Fibroblast of skin of right quadriceps (primary cell): ENCODE data around the gene RETSAT.

ENCODE experiments used
- DNase-seq: peaks from one replicate; pipeline ENCODE4 v3.0.0-alpha.2; 2013

The RETSAT gene

GRCh38 chr2:85354286-85355072 lies at the start of gene RETSAT, which contains the start of gene ELMOD3:
TSS of gene RETSAT (minus strand) at chr2:85354528. CDS start at chr2:85354507, 21 bp downstream.
TSS of gene ELMOD3 (plus strand) at chr2:85354769. CDS start at chr2:85357199, 2,430 bp downstream.
- DNase-seq: peak; percentile 100

GRCh38 chr2:85401844-85402243 lies 47.5 kb upstream of the RETSAT start:
- DNase-seq: no peak

DNA sequence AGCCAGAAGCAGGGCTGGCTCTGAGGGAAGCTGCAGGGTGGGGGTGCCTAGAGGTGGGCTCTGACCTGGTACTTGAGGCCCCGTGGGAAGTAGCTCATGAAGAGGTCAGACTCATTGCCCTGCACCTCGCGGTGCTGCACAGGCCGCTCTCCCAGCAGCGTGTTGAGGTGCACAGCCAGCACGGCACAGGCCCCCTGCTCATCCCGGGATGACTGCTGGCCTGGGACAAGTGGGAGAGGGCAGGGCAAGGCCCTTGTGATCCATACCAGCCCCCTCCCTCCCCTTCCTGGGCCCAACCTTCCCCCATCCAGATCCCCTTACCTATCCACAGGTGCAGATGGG lies 47.1 kb upstream of the RETSAT start:
- no peak for DNase-seq

DNA sequence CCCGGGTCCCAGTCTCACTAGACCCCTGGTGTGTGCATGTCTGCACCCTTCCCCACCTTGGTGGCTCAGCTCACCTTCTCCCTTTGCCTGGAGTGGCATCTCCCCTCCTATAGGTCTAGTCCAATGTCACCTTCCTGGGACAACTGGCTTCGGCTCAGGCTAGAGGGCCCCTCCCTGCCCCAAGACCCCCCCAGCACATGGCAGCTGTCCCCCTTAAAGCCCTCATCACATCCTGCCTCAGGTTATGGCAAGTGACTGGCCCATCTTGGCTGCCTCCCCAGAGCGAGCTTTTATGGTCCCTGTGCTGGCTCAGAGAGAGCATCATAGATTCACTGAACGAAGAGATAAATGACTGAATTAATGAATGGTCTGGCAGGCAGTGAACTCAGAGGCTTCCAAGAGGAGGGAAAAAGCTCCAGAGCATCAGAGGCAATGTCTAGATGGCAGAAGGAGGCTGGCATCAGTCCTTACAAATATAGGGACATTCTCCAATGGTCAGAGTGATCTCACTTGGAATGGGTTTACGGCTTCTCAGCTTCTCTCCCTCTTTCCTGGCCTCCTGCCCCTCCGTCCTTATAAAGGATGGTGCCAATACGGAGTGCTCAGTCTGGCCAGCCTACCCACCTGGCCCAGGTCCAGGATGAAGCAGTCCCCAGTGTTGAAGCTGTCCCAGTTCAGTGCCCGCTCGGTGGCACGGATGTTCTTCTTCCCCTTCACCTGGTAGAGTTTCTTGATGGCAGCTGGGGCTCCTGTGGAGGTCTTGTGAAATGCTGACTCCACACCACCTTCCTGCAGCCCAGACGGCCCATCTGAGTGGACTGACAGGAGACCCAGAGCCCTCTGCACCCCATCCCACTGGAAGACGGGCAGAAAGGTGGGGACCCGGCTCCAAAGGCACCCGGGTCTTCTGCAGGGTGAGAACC lies 46.5 kb upstream of the RETSAT start:
- no peak for DNase-seq

GRCh38 chr2:85400023-85400422 lies 45.7 kb upstream of the RETSAT start:
- no peak for DNase-seq

GRCh38 chr2:85399183-85399455 lies 44.8 kb upstream of the RETSAT start:
- DNase-seq: no peak

GRCh38 chr2:85398426-85399182 lies 44.3 kb upstream of the RETSAT start:
- DNase-seq: no peak

DNA sequence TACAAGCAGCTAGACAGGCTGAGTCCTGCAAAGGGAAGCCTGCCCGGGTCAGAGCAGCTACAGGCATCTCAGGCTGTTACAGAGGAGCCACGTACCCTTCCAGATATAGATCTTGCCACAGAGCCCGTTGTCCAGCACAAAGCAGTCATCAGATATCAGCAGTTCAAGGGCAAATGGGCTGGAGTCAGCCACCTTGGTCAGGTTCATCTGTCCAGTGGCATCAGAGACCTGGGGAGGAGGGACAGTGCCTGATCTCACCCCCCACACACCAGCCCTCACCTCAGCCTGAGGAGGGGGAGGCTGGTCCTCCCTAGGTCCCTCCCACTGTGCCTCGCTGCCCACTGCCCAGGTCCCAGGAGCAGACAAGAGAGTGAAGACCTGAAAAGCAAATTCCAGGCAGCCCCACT lies 43.6 kb upstream of the RETSAT start:
- no peak for DNase-seq

DNA sequence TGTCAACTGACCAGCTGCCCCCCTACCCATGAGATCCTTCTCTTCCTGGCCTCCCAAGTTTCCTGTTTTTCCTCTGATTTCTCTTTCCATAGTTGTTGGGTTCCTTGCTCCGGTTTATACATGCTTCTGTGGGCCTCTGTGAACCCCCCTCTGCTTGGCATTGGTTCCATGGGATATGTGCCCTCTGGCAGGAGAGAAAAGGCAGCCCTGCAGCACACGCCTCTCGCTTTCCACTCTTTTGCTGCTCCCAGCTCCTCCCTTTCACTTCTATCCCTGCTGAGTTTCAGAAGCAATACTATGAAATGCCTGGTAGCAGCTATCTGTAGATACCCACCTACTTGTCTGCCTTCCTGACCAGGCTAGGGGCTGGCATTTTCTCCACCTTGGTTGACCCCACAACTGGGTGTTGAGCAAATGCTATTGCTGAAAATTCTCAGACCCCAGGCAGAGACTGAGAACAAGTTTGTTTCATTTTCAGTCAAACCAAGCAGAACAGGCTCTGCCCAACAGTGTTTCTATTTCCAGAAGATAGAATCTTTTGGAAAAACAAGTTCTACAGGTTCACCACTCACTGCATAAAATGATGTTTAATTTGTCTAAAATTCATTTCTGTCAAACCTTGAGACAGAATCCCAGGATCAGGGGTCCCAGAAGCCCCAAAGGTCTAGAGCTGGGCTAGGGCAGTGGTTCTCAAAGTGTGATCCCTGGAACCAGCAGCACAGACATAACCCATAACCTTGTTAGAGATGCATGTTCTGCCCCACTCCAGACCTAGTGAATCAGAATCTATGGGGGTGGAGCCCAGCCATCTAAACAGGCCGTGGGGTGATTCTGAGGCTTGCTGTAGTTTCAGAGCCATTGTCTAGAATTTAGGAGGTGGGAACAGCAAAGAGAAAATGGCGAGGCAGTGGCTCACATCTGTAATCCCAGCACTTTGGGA lies 42.5 kb upstream of the RETSAT start:
- no peak for DNase-seq

DNA sequence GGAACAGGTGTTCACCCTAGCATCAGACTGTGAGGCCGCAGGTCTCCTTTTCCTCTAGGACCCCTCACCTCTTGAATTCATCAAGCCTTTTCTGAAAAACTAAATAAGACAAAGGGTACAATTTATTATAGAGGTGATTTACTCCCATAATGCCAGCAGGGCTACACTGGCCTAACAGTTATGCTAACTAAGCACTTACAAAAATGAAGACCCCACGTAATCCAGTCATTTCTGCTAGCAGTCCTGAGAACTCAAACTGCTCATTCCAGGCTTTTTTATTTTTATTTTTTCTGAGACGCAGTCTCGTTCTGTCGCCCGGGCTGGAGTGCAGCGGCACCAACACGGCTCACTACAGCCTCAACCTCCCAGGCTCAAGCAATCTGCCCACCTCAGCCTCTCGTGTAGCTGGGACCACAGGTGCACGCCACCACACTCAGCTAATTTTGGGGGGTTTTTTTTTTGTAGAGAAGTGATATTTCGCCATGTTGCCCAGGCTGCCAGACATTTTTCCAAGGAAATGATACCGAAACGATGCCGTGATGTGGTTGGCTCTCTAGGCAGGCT lies 41.7 kb upstream of the RETSAT start:
- DNase-seq: no peak

GRCh38 chr2:85394976-85395375 lies 40.6 kb upstream of the RETSAT start:
- DNase-seq: no peak

DNA sequence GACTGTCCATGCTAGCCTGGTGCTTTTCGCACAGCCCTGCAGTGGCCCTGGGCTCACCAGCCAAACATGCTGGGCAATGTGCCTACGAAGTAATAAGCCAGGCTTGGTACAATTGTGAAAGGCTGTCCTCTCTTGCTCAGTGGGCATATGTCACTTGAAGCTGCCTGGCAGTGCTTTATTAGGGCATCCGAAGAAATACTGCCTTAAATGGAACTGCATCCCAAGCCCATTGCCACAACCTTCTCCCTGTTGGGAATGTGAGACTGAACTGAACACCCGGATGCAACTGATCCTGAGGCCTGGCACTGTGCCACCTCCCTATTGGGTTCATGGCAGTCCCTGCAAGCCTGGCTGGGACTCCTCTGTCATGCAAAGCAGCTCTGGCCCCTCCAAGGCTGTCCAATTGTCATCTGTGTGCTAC lies 39.9 kb upstream of the RETSAT start:
- DNase-seq: no peak

DNA sequence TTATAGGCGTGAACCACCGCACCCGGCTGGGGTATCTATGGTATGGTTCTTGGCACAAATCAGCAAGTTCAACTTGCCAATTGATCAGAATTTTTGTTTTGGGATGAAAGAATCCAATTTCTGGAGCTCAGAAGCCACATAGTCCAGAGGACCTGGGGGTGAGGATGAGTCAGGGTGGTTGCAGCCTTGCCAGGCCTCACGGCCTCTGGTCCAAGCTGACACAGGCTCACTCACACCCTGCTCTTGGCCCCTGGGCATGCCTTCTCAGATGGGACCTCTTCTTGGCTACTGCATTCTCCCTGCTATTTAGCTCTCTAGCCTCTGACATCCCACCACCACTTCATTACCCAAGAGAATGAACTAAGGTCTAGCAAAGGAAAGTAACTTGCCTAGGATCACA lies 39.5 kb upstream of the RETSAT start:
- DNase-seq: no peak

GRCh38 chr2:85390941-85391669 lies 36.8 kb upstream of the RETSAT start:
- DNase-seq: peak; percentile 25

DNA sequence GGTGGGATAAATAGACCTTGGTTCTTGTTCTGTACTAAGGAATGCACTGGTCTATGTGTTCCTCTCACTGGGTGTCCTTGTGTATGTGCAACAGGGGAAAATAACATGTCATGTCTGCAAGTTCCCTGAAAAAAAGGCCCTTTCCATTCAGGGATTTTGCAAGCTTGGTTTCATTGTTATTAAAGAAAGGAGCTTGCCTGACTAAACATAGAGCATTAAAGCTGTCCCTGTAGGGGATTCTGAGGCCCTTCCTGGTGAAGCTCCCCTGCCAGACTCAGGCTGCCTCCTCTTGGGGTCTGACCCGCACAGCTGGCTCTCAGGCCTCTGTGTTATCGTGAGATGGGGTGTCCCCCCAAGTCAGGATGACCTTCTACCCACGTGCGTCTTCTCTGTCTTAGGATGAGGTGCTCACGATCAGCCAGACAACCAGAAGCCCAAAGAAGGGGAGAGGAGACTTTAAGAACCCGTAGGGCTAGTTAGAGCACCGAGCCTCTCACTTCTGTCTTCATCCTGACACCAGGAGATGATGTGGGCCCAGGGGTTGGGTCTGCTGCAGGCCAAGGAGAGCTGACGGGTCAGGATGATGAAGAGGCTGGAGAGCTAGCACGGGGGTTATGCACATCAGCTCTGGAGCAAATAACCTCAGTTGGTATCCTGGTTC lies 34.7 kb upstream of the RETSAT start:
- no peak for DNase-seq

- DNase-seq: no peak
Measured at GRCh38 chr2:85387754-85388153, 33.4 kb upstream of the RETSAT start.

- DNase-seq: no peak
Measured at GRCh38 chr2:85385746-85386145, 31.4 kb upstream of the RETSAT start.

DNA sequence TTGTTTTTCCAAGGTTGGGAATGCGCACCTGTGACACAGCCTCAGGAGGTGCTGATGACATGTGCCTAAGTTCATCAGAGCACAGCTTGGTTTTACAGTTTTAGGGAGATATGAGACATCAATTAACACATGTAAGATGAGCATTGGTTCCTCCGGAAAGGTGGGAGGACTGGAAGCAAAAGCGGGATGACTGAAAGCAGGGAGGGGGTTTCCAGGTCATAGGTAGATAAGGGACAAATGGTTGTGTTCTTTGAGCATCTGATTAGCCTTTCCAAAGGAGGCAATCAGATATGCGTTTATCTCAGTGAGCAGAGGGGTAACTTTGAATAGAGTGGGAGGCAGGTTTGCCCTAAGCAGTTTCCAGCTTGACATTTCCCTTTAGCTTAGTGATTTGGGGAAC lies 29.5 kb upstream of the RETSAT start:
- DNase-seq: no peak

- DNase-seq: peak; percentile 19
Measured at GRCh38 chr2:85383151-85383550, 28.8 kb upstream of the RETSAT start.

DNA sequence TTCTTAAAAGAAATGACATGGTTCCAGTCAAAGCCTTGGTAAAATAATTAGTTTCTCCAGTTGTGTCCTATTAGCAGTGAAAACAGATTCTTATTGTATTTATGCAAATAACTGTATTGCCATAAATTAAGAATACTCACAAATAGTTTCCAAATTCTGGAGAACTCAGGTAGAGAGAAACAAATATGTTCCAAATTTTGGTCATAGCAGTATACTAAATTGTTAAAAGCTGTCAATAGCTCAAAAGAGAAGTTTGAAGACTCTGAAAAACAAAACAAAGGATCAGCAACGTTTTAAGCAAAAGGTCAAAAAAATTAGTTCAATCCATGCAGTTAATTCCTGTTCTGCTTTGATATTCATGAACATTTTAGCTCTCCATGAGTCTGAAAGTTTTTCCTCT lies 25.7 kb upstream of the RETSAT start:
- no peak for DNase-seq

DNA sequence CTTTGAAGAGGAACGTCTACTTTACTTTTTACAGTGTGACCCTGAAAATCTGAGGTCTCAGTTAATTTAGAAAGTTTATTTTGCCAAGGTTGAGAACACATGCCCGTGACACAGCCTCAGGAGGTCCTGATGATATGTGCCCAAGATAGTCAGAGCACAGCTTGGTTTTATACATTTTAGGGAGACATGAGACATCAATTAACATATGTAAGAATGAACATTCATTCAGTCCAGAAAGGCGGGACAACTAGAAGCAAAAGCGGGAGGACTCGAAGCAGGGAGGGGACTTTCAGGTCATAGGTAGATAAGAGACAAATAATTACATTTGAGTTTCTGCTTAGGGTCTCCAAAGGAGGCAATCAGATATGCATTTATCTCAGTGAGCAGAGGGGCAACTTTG lies 23.9 kb upstream of the RETSAT start:
- no peak for DNase-seq
